Fibroblast of mammary gland (primary cell): ENCODE results near the gene CISD2.
"Not testable (repeated sequence)": the region's sequence is repeated elsewhere in the genome, so short reads cannot be mapped to it uniquely, and the experiment has no call there.

Source experiments
- DNase-seq: peaks from one replicate; pipeline ENCODE4 v3.0.0-alpha.2; 2010; ENCODE audit warnings: low read depth
- H3K4me3 ChIP-seq: 2 replicates; pipeline ENCODE4 v1.5.1; 2011; ENCODE audit warnings: low read depth, mild to moderate bottlenecking, low read length, moderate library complexity; ENCODE audit not compliant: control insufficient read depth
- TF ChIP-seq, protein P1 (sequence below): conservative IDR thresholded peaks from 2 replicates; pipeline ENCODE4 v1.5.1; 2011; ENCODE audit warnings: low read depth, low read length, inconsistent platforms; ENCODE audit not compliant: control insufficient read depth, insufficient read depth

The CISD2 gene

GRCh38 chr4:102881343-102881742, 12.6 kb downstream of the CISD2 start:
- TF ChIP-seq, protein P1, sequence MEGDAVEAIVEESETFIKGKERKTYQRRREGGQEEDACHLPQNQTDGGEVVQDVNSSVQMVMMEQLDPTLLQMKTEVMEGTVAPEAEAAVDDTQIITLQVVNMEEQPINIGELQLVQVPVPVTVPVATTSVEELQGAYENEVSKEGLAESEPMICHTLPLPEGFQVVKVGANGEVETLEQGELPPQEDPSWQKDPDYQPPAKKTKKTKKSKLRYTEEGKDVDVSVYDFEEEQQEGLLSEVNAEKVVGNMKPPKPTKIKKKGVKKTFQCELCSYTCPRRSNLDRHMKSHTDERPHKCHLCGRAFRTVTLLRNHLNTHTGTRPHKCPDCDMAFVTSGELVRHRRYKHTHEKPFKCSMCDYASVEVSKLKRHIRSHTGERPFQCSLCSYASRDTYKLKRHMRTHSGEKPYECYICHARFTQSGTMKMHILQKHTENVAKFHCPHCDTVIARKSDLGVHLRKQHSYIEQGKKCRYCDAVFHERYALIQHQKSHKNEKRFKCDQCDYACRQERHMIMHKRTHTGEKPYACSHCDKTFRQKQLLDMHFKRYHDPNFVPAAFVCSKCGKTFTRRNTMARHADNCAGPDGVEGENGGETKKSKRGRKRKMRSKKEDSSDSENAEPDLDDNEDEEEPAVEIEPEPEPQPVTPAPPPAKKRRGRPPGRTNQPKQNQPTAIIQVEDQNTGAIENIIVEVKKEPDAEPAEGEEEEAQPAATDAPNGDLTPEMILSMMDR, result no peak
- DNase-seq, result no peak
- H3K4me3 ChIP-seq, result no peak overlapping the region

DNA sequence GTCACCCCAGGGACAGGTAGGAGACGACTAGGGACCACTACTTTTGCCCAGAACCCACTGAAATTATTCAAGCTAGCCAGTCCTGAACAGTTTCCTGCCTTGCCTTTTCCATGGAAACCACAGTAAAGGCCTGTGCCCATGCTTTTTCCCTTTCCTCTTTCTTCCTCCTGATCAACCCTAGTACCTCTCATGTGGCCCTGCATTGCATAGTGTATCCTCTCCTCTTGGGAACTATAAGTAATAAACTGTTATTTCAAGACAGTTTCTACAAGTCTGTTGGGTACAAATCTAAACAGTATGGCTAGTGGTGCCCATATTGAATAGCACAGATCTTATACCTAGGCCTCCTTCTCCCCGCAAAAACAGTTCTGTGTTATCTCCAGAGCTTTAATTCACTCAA, 14.5 kb downstream of the CISD2 start:
- TF ChIP-seq, protein P1, result no peak
- no peak for DNase-seq
- H3K4me3 ChIP-seq, result no peak overlapping the region

- not testable (repeated sequence) for DNase-seq, H3K4me3 ChIP-seq
Observed at GRCh38 chr4:102888570-102888969, 19.8 kb downstream of the CISD2 start.

DNA sequence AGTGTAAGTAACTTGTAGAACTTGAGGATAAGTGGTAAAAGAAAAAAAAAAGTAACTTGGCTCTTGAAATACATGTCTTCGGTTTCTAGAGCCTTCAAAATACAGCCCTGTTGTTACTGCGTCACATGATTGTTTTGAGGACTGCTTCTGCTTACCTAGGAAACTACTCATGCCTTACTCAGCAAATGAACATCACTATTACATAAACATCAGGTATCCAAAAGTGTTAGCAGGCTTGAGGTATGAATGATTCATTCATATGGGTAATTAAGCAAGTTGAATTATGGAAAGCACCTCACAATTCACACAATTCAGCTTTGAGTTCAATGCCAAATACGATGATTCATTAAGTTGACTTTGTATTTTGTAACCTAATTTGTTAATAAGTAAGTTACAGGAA, 21.1 kb downstream of the CISD2 start:
- not testable (repeated sequence) for H3K4me3 ChIP-seq

DNA sequence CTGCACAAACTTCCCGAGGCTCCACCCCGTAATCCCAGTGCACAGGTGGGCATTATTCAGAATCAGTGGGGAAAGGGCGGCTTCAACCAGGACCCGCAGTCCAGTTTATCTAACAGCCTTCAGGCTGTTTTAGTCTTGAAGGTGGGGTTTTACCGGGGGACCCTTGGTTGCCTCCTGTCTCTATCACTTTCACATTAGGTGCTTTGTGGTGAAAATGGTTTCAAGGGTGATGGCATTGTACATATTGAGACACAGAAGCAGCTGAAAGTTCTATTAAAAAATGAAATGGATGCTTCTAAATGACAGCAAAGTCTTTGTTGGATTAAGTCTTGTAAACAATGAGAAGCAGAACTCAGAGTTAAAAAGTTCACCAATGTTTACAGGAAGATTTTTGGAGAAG, 27.8 kb downstream of the CISD2 start:
- DNase-seq, H3K4me3 ChIP-seq: not testable (repeated sequence)

More for the DNA sequence above, 21.1 kb downstream of the CISD2 start:
- DNase-seq, result not testable (repeated sequence)

DNA sequence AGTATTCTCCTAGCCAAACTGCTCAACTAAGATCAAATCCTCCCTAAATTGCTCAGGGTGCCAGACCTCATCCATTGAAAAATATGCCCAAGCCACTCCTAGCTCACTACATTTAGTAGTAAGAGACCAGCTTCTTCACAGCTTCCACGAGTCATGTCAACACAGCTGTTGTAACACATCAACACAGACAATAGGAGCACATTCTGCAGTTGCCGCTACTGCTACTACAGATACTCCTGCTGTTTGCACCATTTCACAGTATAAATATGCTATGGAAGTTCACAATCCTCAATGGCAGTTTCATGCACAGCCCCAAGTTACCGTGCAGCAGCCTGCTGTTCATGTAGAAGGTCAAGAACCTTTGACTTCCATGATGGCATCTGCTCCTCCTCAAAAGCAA, 28.8 kb downstream of the CISD2 start:
- not testable (repeated sequence) for DNase-seq, H3K4me3 ChIP-seq

- TF ChIP-seq, protein P1, result no peak
- no peak overlapping the region for H3K4me3 ChIP-seq
- DNase-seq, result no peak
Observed at GRCh38 chr4:102901804-102902203, 33.0 kb downstream of the CISD2 start.

DNA sequence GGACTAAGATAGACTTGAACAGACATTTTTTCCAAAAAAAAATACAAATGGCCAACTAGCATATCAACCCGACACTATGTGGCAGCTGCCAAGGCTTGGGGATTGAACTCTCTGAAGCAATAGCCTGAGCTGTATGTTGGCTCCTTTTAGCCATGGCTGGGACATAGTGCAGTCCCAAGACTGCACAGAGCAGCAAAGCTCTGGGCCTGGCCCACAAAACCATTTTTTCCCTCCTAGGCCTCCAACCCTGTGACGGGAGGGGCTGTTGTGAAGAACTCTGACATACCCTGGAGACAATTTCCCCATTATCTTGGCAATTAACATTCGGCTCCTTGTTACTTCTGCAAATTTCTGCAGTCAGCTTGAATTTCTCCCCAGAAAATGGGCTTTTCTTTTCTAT, 50.1 kb downstream of the CISD2 start:
- TF ChIP-seq, protein P1, result no peak
- no peak for DNase-seq
- no peak overlapping the region for H3K4me3 ChIP-seq

DNA sequence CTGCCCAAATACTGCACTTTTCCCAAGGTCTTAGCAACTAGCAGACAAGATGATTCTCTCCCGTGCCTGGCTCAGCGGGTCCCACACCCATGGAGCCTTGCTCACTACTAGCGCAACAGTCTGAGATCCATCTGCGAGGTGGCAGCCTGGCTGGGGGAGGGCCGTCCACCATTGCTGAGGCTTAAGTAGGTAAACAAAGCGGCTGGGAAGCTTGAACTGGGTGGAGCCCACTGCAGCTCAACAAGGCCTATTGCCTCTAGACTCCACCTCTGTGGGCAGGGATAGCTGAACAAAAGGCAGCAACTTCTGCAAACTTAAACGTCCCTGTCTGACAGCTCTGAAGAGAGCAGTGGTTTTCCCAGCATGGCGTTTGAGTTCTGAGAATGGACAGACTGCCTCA, 50.9 kb downstream of the CISD2 start:
- not testable (repeated sequence) for H3K4me3 ChIP-seq, DNase-seq

DNA sequence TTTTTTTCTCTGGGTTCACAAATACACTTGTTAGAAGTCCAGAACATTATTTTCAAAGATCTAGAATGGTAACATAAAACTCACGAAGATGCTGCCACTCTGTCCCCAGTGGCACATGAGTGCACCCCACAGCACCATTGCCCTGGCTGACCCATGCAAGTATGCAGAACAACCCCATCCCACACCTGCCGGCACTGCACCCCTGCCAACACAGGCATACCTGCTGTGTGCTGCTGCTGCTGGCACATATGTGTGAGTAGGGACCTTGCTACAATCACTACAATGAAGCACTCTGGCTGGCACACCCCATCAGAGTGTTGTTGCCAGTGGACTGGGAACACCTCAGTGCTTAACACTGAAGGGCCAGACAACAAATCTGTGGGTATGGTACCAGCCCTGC, 66.9 kb downstream of the CISD2 start:
- no peak for DNase-seq
- H3K4me3 ChIP-seq, result no peak overlapping the region
- TF ChIP-seq, protein P1, result no peak

- DNase-seq, H3K4me3 ChIP-seq: not testable (repeated sequence)
Observed at GRCh38 chr4:102938063-102938462, 69.3 kb downstream of the CISD2 start.
